Measurements from ENCODE around the gene LAMP2. TPM values are rescaled to one million over a fixed set of nuclear protein-coding genes. Genes with fewer than 3 reads are reported as not detected.
A peak's percentile ranks its signal among the peaks of the same experiment; 100 is the strongest.

LAMP2 gene
- total and polyA plus RNA-seq, 5 donors from 2014 or later = 27.1 to 128 (median 106) TPM

DNA sequence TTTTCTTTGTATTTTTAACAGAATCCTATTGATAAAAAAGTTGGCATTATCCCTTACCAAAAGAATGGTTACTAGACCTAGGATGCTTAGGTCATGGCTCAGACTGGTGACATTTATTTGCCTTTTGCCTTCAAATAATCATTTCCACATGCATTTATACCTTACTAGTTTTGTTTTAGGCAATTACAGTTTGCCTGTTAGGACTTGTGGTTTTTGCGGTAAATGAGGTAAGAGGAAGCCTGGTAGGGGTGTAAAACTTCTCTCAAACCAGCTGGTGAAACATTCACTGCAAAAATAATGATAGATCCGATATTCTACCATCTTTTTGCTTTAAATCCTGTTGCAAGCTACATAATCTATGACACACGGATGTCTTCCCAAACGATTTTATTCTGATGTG lies 12.1 kb downstream of the LAMP2 start:
- H3K36me3 ChIP-seq (ENCODE audit: control insufficient read depth, insufficient read depth, low read length) = peaks cover 12% of the 10 kb centered on the region
- peaks cover 0 to 3% (median 0%) of the 10 kb centered on the region in 7 donors for H3K9me3 Mint-ChIP-seq
- H3K4me3 ChIP-seq (ENCODE audit: low read depth, low read length) = peak overlapping the region; percentile 71
- H3K27ac Mint-ChIP-seq = peak overlapping the region in 1 of 3 donors; percentile 48
- H3K9me3 ChIP-seq (ENCODE audit: control insufficient read depth in 2 of 2, low read length in 2 of 2) = no peaks in the 10 kb centered on the region
- H3K27me3 Mint-ChIP-seq = no peaks in the 10 kb centered on the region
- DNase-seq (peak in 2 of 3 donors; percentile 18 to 44), ATAC-seq (ENCODE audit: low read depth in 2 of 2) (no peak)
- no peak overlapping the region for H3K27ac ChIP-seq (ENCODE audit: insufficient read depth, low read length, poor library complexity, severe bottlenecking)
- peaks cover 26% of the 10 kb centered on the region for H3K4me1 ChIP-seq (ENCODE audit: control insufficient read depth, insufficient read depth, low read length, poor library complexity, severe bottlenecking)
- H3K4me3 Mint-ChIP-seq = peak overlapping the region in 3 of 4 donors; percentile 44 to 74 (median 73)
- H3K4me1 Mint-ChIP-seq = peaks cover 4 to 65% (median 39%) of the 10 kb centered on the region in 4 donors
- H3K36me3 Mint-ChIP-seq = peaks cover 3% of the 10 kb centered on the region
- no peaks in the 10 kb centered on the region for H3K27me3 ChIP-seq (ENCODE audit: control insufficient read depth, insufficient read depth, low read length)

DNA sequence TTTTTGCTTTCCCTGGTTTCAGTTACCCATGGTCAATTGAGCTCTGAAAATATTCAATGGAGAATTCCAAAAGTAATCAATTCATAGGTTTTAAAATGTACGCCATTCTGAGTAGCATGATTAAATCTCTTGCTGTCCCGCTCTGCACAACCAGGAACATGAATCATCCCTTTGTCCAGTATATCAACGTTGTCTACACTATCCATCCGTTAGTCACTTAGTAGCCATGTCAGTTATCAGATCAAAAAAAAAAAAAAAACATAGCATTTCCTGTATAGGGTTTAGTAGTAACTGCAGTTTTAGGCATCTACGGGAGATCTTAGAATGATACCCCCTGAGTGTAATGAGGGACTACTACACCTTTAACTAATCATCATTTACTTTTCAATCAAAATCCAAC lies 15.1 kb downstream of the LAMP2 start:
- no peaks in the 10 kb centered on the region for H3K9me3 ChIP-seq (ENCODE audit: control insufficient read depth in 2 of 2, low read length in 2 of 2)
- H3K27ac ChIP-seq (ENCODE audit: insufficient read depth, low read length, poor library complexity, severe bottlenecking) = no peak overlapping the region
- no peak overlapping the region for H3K4me3 ChIP-seq (ENCODE audit: low read depth, low read length)
- H3K4me3 Mint-ChIP-seq = peak overlapping the region in 1 of 4 donors; percentile 7
- peaks cover 9 to 45% (median 25%) of the 10 kb centered on the region in 4 donors for H3K4me1 Mint-ChIP-seq
- H3K9me3 Mint-ChIP-seq = peaks cover 0 to 3% (median 0%) of the 10 kb centered on the region in 7 donors
- H3K27ac Mint-ChIP-seq = peak overlapping the region in 1 of 3 donors; percentile 3
- peaks cover 20% of the 10 kb centered on the region for H3K4me1 ChIP-seq (ENCODE audit: control insufficient read depth, insufficient read depth, low read length, poor library complexity, severe bottlenecking)
- H3K27me3 ChIP-seq (ENCODE audit: control insufficient read depth, insufficient read depth, low read length) = no peaks in the 10 kb centered on the region
- no peak for ATAC-seq (ENCODE audit: low read depth in 2 of 2)
- no peak for DNase-seq
- peaks cover 12% of the 10 kb centered on the region for H3K36me3 ChIP-seq (ENCODE audit: control insufficient read depth, insufficient read depth, low read length)
- H3K36me3 Mint-ChIP-seq = peaks cover 7% of the 10 kb centered on the region
- H3K27me3 Mint-ChIP-seq = no peaks in the 10 kb centered on the region

DNA sequence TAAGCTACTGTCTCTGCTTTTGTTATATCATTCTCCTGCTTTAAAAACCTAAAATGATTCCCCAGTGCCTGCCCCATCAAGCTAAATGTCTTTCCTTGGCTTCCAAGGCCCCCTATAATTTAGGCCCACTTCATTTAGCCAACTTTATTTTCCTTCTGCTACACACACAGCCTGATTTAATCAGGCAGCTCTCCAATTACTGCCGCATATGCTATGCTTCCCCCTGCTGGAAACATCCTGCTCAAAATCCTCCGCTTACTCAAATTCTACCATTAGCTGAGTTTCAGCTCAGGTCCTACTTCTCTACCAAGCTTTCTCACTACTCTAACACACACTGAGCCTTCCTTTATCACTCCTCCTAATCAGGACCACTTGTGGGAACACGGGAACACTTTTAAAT lies 17.0 kb downstream of the LAMP2 start:
- H3K4me1 ChIP-seq (ENCODE audit: control insufficient read depth, insufficient read depth, low read length, poor library complexity, severe bottlenecking) = peaks cover 4% of the 10 kb centered on the region
- no peak overlapping the region for H3K4me3 ChIP-seq (ENCODE audit: low read depth, low read length)
- peaks cover 23% of the 10 kb centered on the region for H3K36me3 ChIP-seq (ENCODE audit: control insufficient read depth, insufficient read depth, low read length)
- Mint-ChIP-seq H3K4me1 (peaks cover 7 to 27% (median 9%) of the 10 kb centered on the region in 4 donors), H3K27me3 (no peaks in the 10 kb centered on the region), H3K27ac (peak overlapping the region; percentile 11 to 63 (median 11)), H3K36me3 (peaks cover 7% of the 10 kb centered on the region), H3K9me3 (peaks cover 0 to 3% (median 0%) of the 10 kb centered on the region in 7 donors), H3K4me3 (no peak overlapping the region)
- no peaks in the 10 kb centered on the region for H3K9me3 ChIP-seq (ENCODE audit: control insufficient read depth in 2 of 2, low read length in 2 of 2)
- no peaks in the 10 kb centered on the region for H3K27me3 ChIP-seq (ENCODE audit: control insufficient read depth, insufficient read depth, low read length)
- no peak overlapping the region for H3K27ac ChIP-seq (ENCODE audit: insufficient read depth, low read length, poor library complexity, severe bottlenecking)
- no peak for ATAC-seq (ENCODE audit: low read depth in 2 of 2)
- peak in 1 of 3 donors; percentile 29 for DNase-seq

DNA sequence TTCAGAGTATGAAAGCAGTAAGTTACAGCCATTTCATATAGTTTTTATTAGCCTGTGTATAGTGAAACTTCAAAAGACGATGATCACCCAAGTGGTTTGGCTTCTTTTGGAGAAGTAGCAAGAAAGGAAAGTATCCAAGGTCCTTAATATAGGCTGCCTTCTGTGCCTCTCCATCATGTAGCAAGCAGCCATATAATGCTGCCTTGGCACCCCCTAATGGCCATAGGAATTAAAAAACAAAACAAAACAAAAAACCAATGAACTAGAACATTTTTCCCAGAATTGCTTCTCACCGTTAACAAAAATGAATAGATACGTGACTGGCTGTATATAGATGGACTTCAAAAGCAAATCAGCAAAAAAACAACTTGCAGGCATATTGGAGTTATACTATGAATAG lies 18.9 kb downstream of the LAMP2 start:
- ATAC-seq (ENCODE audit: low read depth in 2 of 2) (no peak), DNase-seq (peak in 2 of 3 donors; percentile 15 to 20)
- Mint-ChIP-seq H3K27me3 (no peaks in the 10 kb centered on the region), H3K4me1 (peaks cover 0 to 18% (median 9%) of the 10 kb centered on the region in 4 donors), H3K36me3 (peaks cover 7% of the 10 kb centered on the region), H3K9me3 (peaks cover 0 to 3% (median 0%) of the 10 kb centered on the region in 7 donors), H3K4me3 (no peak overlapping the region), H3K27ac (no peak overlapping the region)
- no peak overlapping the region for H3K4me3 ChIP-seq (ENCODE audit: low read depth, low read length)
- no peaks in the 10 kb centered on the region for H3K4me1 ChIP-seq (ENCODE audit: control insufficient read depth, insufficient read depth, low read length, poor library complexity, severe bottlenecking)
- no peaks in the 10 kb centered on the region for H3K27me3 ChIP-seq (ENCODE audit: control insufficient read depth, insufficient read depth, low read length)
- H3K9me3 ChIP-seq (ENCODE audit: control insufficient read depth in 2 of 2, low read length in 2 of 2) = no peaks in the 10 kb centered on the region
- peaks cover 30% of the 10 kb centered on the region for H3K36me3 ChIP-seq (ENCODE audit: control insufficient read depth, insufficient read depth, low read length)
- H3K27ac ChIP-seq (ENCODE audit: insufficient read depth, low read length, poor library complexity, severe bottlenecking) = no peak overlapping the region

DNA sequence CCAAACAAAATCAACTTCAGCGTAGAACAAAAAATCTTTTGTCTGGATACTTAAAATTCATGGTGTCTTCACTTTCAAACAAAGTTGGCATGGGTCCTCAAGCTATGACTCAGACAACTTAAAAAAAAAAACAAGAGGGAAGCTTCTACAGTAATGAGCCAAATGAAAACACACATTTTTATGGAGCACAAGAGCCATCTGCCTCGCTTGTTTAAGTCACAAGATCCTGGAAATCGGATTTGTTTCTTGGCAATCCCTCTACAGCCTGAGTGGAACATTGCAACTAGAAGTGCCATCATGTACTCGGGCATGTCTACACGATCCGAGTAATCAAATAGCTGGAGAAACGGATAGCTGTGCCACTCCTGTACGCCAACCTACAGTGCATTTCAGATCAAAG lies 22.6 kb downstream of the LAMP2 start:
- Histone ChIP-seq H3K27ac (ENCODE audit: insufficient read depth, low read length, poor library complexity, severe bottlenecking) (no peak overlapping the region), H3K9me3 (ENCODE audit: control insufficient read depth in 2 of 2, low read length in 2 of 2) (no peaks in the 10 kb centered on the region), H3K27me3 (ENCODE audit: control insufficient read depth, insufficient read depth, low read length) (no peaks in the 10 kb centered on the region), H3K4me1 (ENCODE audit: control insufficient read depth, insufficient read depth, low read length, poor library complexity, severe bottlenecking) (no peaks in the 10 kb centered on the region), H3K36me3 (ENCODE audit: control insufficient read depth, insufficient read depth, low read length) (peaks cover 37% of the 10 kb centered on the region), H3K4me3 (ENCODE audit: low read depth, low read length) (no peak overlapping the region)
- DNase-seq = no peak
- Mint-ChIP-seq H3K36me3 (peaks cover 16% of the 10 kb centered on the region), H3K27ac (no peak overlapping the region), H3K9me3 (no peaks in the 10 kb centered on the region), H3K4me3 (no peak overlapping the region), H3K4me1 (peaks cover 0 to 5% (median 3%) of the 10 kb centered on the region in 4 donors), H3K27me3 (no peaks in the 10 kb centered on the region)
- no peak for ATAC-seq (ENCODE audit: low read depth in 2 of 2)

DNA sequence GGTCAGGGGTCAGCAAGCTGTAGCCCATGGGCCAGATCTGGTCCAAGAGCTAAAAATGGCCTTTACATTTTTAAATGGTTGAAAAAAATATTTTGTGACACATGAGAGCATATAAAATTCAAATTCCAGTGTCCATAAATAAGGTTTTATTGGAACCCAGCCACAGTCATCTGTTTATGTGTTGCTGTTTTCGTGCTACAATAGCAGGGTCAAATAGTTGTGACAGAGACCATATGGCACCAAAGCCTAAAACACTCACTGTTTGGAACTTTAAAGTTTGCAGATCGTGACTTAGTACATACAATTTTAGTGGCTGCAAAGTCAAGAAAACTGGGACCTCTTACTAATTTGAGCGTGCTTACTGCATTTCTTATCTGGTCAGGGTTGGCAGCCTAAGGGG lies 29.2 kb downstream of the LAMP2 start:
- Mint-ChIP-seq H3K36me3 (peaks cover 10% of the 10 kb centered on the region), H3K4me1 (peaks cover 0 to 2% (median 0%) of the 10 kb centered on the region in 4 donors), H3K27ac (no peak overlapping the region), H3K27me3 (no peaks in the 10 kb centered on the region), H3K4me3 (no peak overlapping the region), H3K9me3 (no peaks in the 10 kb centered on the region)
- DNase-seq = no peak
- Histone ChIP-seq H3K27ac (ENCODE audit: insufficient read depth, low read length, poor library complexity, severe bottlenecking) (no peak overlapping the region), H3K4me3 (ENCODE audit: low read depth, low read length) (no peak overlapping the region), H3K27me3 (ENCODE audit: control insufficient read depth, insufficient read depth, low read length) (no peaks in the 10 kb centered on the region), H3K9me3 (ENCODE audit: control insufficient read depth in 2 of 2, low read length in 2 of 2) (no peaks in the 10 kb centered on the region), H3K4me1 (ENCODE audit: control insufficient read depth, insufficient read depth, low read length, poor library complexity, severe bottlenecking) (no peaks in the 10 kb centered on the region), H3K36me3 (ENCODE audit: control insufficient read depth, insufficient read depth, low read length) (peaks cover 34% of the 10 kb centered on the region)
- no peak for ATAC-seq (ENCODE audit: low read depth in 2 of 2)

DNA sequence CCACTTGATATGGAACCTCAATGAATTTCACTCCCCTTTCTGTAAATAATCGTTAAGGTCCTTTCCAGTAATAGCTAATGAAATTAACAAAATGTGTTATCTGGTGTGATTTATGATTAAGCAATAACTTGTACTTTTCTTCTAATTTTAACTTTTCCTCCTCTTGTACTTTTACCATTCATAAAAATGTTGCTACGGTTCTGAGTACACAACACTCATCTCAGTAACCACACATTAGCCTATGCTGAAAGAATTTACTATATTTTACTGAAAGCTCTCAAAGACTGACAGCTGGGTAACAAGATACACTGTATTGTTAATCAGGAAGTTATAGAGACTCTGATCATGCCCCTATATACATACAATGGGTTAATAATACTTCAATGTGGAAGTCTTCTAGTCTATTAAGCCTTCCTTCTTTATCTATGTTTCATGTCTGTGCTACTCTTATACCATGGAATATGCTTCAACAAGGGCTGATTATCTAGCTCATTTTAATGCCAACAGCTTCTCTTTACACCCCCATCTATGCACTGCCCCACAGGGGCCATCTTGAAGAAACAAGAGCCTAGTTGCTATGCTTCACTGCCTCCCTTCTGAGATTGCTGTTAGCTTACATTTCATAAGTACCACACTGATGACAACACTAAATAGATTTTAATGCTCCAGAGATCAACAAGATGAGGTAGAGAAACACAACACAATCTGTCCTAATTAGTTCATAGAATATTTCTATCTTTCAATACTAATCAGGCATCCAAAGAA lies 39.1 kb downstream of the LAMP2 start:
- ATAC-seq (ENCODE audit: low read depth in 2 of 2) = no peak
- H3K4me3 ChIP-seq (ENCODE audit: low read depth, low read length) = no peak overlapping the region
- no peak overlapping the region for H3K4me3 Mint-ChIP-seq
- DNase-seq = no peak
- no peak overlapping the region for H3K27ac ChIP-seq (ENCODE audit: insufficient read depth, low read length, poor library complexity, severe bottlenecking)
- no peaks in the 10 kb centered on the region for H3K9me3 ChIP-seq (ENCODE audit: control insufficient read depth in 2 of 2, low read length in 2 of 2)
- H3K36me3 Mint-ChIP-seq = peaks cover 4% of the 10 kb centered on the region
- H3K27me3 Mint-ChIP-seq = no peaks in the 10 kb centered on the region
- H3K9me3 Mint-ChIP-seq = no peaks in the 10 kb centered on the region
- H3K36me3 ChIP-seq (ENCODE audit: control insufficient read depth, insufficient read depth, low read length) = no peaks in the 10 kb centered on the region
- H3K27me3 ChIP-seq (ENCODE audit: control insufficient read depth, insufficient read depth, low read length) = no peaks in the 10 kb centered on the region
- H3K27ac Mint-ChIP-seq = peak overlapping the region in 1 of 3 donors; percentile 11
- H3K4me1 ChIP-seq (ENCODE audit: control insufficient read depth, insufficient read depth, low read length, poor library complexity, severe bottlenecking) = no peaks in the 10 kb centered on the region
- H3K4me1 Mint-ChIP-seq = peaks cover 0 to 18% (median 9%) of the 10 kb centered on the region in 4 donors

DNA sequence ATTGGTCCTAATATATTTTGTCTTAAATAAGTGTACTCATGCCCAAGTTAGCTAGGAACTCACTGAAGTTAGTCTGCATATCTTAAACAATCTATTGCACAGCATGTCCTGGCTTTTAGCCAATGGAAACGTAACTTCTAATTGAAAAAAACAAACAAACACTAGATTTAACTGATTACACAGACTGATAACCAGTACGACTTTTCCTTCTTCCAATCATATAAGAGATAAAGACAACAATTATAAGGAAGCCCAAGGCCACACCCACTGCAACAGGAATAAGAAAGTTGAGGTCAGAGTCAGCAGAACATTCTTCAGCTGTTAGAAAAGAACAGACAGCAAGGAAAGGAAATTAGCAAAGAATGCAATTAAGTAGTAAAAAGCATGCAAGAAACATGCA lies 40.8 kb downstream of the LAMP2 start:
- Mint-ChIP-seq H3K27ac (peak overlapping the region in 2 of 3 donors; percentile 20 to 28), H3K4me3 (no peak overlapping the region)
- no peak for ATAC-seq (ENCODE audit: low read depth in 2 of 2)

More for the DNA sequence above, 40.8 kb downstream of the LAMP2 start:
- no peaks in the 10 kb centered on the region for H3K9me3 Mint-ChIP-seq
- Histone ChIP-seq H3K4me1 (ENCODE audit: control insufficient read depth, insufficient read depth, low read length, poor library complexity, severe bottlenecking) (no peaks in the 10 kb centered on the region), H3K36me3 (ENCODE audit: control insufficient read depth, insufficient read depth, low read length) (no peaks in the 10 kb centered on the region), H3K27ac (ENCODE audit: insufficient read depth, low read length, poor library complexity, severe bottlenecking) (no peak overlapping the region), H3K4me3 (ENCODE audit: low read depth, low read length) (no peak overlapping the region), H3K9me3 (ENCODE audit: control insufficient read depth in 2 of 2, low read length in 2 of 2) (no peaks in the 10 kb centered on the region), H3K27me3 (ENCODE audit: control insufficient read depth, insufficient read depth, low read length) (no peaks in the 10 kb centered on the region)
- H3K36me3 Mint-ChIP-seq = no peaks in the 10 kb centered on the region
- peaks cover 0 to 24% (median 9%) of the 10 kb centered on the region in 4 donors for H3K4me1 Mint-ChIP-seq
- DNase-seq = no peak
- H3K27me3 Mint-ChIP-seq = no peaks in the 10 kb centered on the region
